ENCODE results near the gene HES2. TPM values are rescaled to one million over a fixed set of nuclear protein-coding genes. Genes with fewer than 3 reads are reported as not detected.

The HES2 gene
- total RNA-seq, 1 donor from 2014 or later, result not detected

- DNase-seq (ENCODE audit: low spot score in 2 of 2), result no peak
- TF ChIP-seq CTCF (IDR thresholded peaks at IDR 0.05), result peak in 2 of 3 experiments; percentile 13 to 38
- Histone ChIP-seq H3K4me1 (peaks cover 0 to 3% of the 10 kb centered on the region in 2 donors), H3K27ac (no peak overlapping the region), H3K36me3 (no peaks in the 10 kb centered on the region), H3K4me3 (no peak overlapping the region), H3K27me3 (peaks cover 22% of the 10 kb centered on the region), H3K9me3 (no peaks in the 10 kb centered on the region)
- intact Hi-C loops (cut with DNase I), result no loop called here
Observed at GRCh38 chr1:6445062-6445763, 25.5 kb upstream of the HES2 start.

GRCh38 chr1:6444377-6444776 is 24.7 kb upstream of the HES2 start:
- TF ChIP-seq CTCF (IDR thresholded peaks at IDR 0.05), result no peak
- no peak for DNase-seq (ENCODE audit: low spot score in 2 of 2)
- H3K27me3 ChIP-seq, result peaks cover 22% of the 10 kb centered on the region

GRCh38 chr1:6443339-6444115 is 23.8 kb upstream of the HES2 start:
- no peak for DNase-seq (ENCODE audit: low spot score in 2 of 2)
- intact Hi-C loops (cut with DNase I), result no loop called here
- H3K36me3 ChIP-seq, result no peaks in the 10 kb centered on the region
- H3K4me1 ChIP-seq, result peaks cover 0 to 3% of the 10 kb centered on the region in 2 donors
- no peak overlapping the region for H3K4me3 ChIP-seq
- H3K9me3 ChIP-seq, result no peaks in the 10 kb centered on the region
- H3K27me3 ChIP-seq, result peaks cover 16% of the 10 kb centered on the region
- H3K27ac ChIP-seq, result no peak overlapping the region
- no peak for TF ChIP-seq CTCF (IDR thresholded peaks at IDR 0.05)

More at GRCh38 chr1:6444377-6444776, 24.7 kb upstream of the HES2 start:
- H3K9me3 ChIP-seq, result no peaks in the 10 kb centered on the region
- intact Hi-C loops (cut with DNase I), result no loop called here
- H3K4me3 ChIP-seq, result no peak overlapping the region
- peaks cover 0 to 3% of the 10 kb centered on the region in 2 donors for H3K4me1 ChIP-seq
- no peaks in the 10 kb centered on the region for H3K36me3 ChIP-seq
- no peak overlapping the region for H3K27ac ChIP-seq

GRCh38 chr1:6441586-6441985 is 21.9 kb upstream of the HES2 start:
- H3K27me3 ChIP-seq, result peaks cover 9% of the 10 kb centered on the region
- no peaks in the 10 kb centered on the region for H3K36me3 ChIP-seq
- intact Hi-C loops (cut with DNase I), result no loop called here

More at GRCh38 chr1:6441586-6441985, 21.9 kb upstream of the HES2 start:
- no peak for DNase-seq (ENCODE audit: low spot score in 2 of 2)
- Histone ChIP-seq H3K4me1 (no peaks in the 10 kb centered on the region), H3K4me3 (no peak overlapping the region), H3K9me3 (no peaks in the 10 kb centered on the region), H3K27ac (no peak overlapping the region)
- no peak for TF ChIP-seq CTCF (IDR thresholded peaks at IDR 0.05)

All from ascending aorta (tissue), 2 donors.